ENCODE measurements around the gene CNTNAP2.

Gene CNTNAP2

DNA sequence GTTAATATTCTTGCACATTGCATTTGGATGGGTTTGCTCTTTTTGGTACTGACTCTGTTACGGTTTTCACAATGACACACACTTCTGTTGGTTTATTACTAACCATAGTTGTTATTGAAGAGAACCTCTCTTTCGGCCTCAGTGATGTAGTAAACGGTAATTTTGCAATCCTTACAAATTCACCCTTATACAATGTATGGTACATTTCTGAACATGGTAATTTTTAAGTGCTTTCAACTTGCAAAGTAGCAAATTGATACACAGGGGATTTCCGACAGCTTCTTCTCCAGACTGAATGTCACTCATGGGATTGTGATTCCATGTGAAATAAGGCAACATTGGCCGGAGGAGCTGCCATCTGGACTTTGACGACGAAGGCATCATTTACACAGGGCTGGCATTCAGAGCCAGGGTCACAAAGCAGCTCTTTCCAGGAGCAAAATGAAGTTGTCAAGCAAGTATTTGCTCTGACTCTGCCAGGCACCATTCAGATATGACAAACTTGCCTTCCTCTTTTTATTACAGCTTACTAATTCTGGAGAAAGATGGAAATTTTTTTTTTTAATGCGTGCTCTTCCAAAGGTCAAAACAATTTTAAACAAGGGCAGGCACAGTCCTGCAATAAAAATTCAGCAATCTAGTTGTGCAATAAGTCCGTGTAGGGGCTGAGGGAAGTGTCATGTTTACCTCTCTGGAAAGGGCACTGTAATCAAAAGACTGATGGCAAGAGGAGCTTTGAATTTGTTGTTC is 1762.5 kb downstream of the CNTNAP2 start:
- Histone ChIP-seq H3K27ac (ENCODE audit: insufficient read depth in 1 of 2, low read depth in 1 of 2, low read length in 2 of 2, poor library complexity in 1 of 2, severe bottlenecking in 2 of 2) (no peak overlapping the region), H3K4me3 (ENCODE audit: control insufficient read depth in 1 of 7, extremely low read depth in 1 of 7, insufficient read depth in 4 of 7, low read depth in 2 of 7, low read length in 6 of 7) (no peak overlapping the region), H3K4me1 (ENCODE audit: control extremely low read depth in 1 of 4, control insufficient read depth in 4 of 4, insufficient read depth in 4 of 4, low read length in 3 of 4) (no peaks in the 10 kb centered on the region), H3K9me3 (ENCODE audit: control extremely low read depth in 1 of 5, control insufficient read depth in 4 of 5, insufficient read depth in 2 of 5, low read depth in 1 of 5, low read length in 4 of 5) (no peaks in the 10 kb centered on the region), H3K36me3 (ENCODE audit: control insufficient read depth in 4 of 4, insufficient read depth in 4 of 4, low read length in 3 of 4) (no peaks in the 10 kb centered on the region), H3K27me3 (replicated peaks in 2 of 5; ENCODE audit: control insufficient read depth in 4 of 5, insufficient read depth in 5 of 5, low read length in 4 of 5) (no peaks in the 10 kb centered on the region)
- ChIA-PET POLR2A (no interaction called here), CTCF (no interaction called here)
- DNase-seq: no peak
- WGBS (ENCODE audit: insufficient coverage): 98% methylated on average over 5 of the region's 9 CpGs

DNA sequence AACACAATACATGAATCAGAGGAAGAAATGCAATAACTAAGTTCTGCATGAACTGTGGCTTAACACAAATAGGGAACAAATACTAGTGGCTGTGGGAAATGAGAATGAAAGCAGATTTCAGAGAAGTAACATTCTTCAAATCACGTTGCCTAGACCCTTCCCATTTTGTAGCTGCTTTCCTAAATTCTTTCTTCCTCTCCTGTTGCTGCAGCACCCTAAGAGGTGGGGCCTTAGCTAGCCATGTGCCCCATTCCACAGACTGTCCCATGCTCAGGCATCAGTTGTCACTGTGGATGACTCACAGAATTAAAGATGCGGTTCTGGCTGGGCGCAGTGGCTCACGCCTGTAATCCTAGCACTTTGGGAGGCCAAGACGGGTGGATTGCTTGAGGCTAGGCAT is 1769.3 kb downstream of the CNTNAP2 start:
- no CpG with 5 or more reads among the region's 5 CpGs for WGBS (ENCODE audit: insufficient coverage)
- DNase-seq: no peak

DNA sequence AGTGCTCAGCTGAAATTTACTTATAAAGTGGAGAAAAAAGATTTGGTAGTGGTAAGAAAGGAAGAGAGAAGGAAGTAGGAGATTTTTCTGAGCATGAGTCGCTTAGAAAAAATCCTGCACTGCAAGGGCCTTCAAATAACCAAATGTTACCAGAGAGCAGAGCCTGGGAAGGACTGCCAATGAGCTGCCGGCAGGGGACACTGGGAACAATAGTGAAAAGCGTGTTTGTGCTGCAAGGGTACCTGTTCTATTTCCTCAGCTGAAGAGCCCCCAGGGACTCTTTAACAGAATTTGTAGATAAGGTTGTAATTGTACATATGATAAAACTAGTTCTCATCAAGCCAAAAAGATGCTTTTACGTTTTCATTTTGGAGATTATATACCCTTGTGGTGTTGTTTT is 1777.7 kb downstream of the CNTNAP2 start:
- ChIA-PET POLR2A (no interaction called here), CTCF (interaction anchor here (1.6 kb wide), 1 partner anchor 16 kb away, joined by 3 read pairs; no protein-coding TSS in a partner anchor)
- H3K27me3 ChIP-seq (replicated peaks in 2 of 5; ENCODE audit: control insufficient read depth in 4 of 5, insufficient read depth in 5 of 5, low read length in 4 of 5): no peaks in the 10 kb centered on the region
- H3K9me3 ChIP-seq (ENCODE audit: control extremely low read depth in 1 of 5, control insufficient read depth in 4 of 5, insufficient read depth in 2 of 5, low read depth in 1 of 5, low read length in 4 of 5): no peaks in the 10 kb centered on the region
- DNase-seq: no peak
- H3K4me3 ChIP-seq (ENCODE audit: control insufficient read depth in 1 of 7, extremely low read depth in 1 of 7, insufficient read depth in 4 of 7, low read depth in 2 of 7, low read length in 6 of 7): no peak overlapping the region
- no peaks in the 10 kb centered on the region for H3K36me3 ChIP-seq (ENCODE audit: control insufficient read depth in 4 of 4, insufficient read depth in 4 of 4, low read length in 3 of 4)
- no peak overlapping the region for H3K27ac ChIP-seq (ENCODE audit: insufficient read depth in 1 of 2, low read depth in 1 of 2, low read length in 2 of 2, poor library complexity in 1 of 2, severe bottlenecking in 2 of 2)
- no peaks in the 10 kb centered on the region for H3K4me1 ChIP-seq (ENCODE audit: control extremely low read depth in 1 of 4, control insufficient read depth in 4 of 4, insufficient read depth in 4 of 4, low read length in 3 of 4)
- WGBS (ENCODE audit: insufficient coverage): 100% methylated on average over 3 of the region's 4 CpGs

More for the DNA sequence above, 1769.3 kb downstream of the CNTNAP2 start:
- ChIA-PET POLR2A (no interaction called here), CTCF (no interaction called here)
- no peaks in the 10 kb centered on the region for H3K9me3 ChIP-seq (ENCODE audit: control extremely low read depth in 1 of 5, control insufficient read depth in 4 of 5, insufficient read depth in 2 of 5, low read depth in 1 of 5, low read length in 4 of 5)
- H3K27me3 ChIP-seq (replicated peaks in 2 of 5; ENCODE audit: control insufficient read depth in 4 of 5, insufficient read depth in 5 of 5, low read length in 4 of 5): no peaks in the 10 kb centered on the region
- H3K4me3 ChIP-seq (ENCODE audit: control insufficient read depth in 1 of 7, extremely low read depth in 1 of 7, insufficient read depth in 4 of 7, low read depth in 2 of 7, low read length in 6 of 7): no peak overlapping the region
- H3K4me1 ChIP-seq (ENCODE audit: control extremely low read depth in 1 of 4, control insufficient read depth in 4 of 4, insufficient read depth in 4 of 4, low read length in 3 of 4): no peaks in the 10 kb centered on the region
- no peak overlapping the region for H3K27ac ChIP-seq (ENCODE audit: insufficient read depth in 1 of 2, low read depth in 1 of 2, low read length in 2 of 2, poor library complexity in 1 of 2, severe bottlenecking in 2 of 2)
- H3K36me3 ChIP-seq (ENCODE audit: control insufficient read depth in 4 of 4, insufficient read depth in 4 of 4, low read length in 3 of 4): no peaks in the 10 kb centered on the region

DNA sequence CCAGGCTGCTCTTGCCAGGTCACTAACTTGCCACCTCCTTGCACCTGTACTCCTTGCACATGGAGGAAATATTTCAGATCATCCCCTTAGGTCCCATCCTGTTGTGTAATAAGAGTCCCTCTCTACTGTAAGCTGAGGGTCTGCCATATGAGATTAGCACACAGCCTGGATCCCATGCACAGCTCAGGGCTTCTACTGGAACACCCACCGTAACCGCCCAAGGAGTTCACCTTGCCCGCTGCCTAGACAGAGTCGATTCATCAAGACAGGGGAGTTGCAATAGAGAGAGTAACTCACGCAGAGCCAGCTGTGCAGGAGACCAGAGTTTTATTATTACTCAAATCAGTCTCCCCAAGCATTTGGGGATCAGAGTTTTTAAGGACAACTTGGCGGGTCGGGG is 1779.5 kb downstream of the CNTNAP2 start:
- WGBS (ENCODE audit: insufficient coverage): 96% methylated on average over 5 of the region's 7 CpGs
- peaks cover 0 to 2% (median 0%) of the 10 kb centered on the region in 5 experiments for H3K9me3 ChIP-seq (ENCODE audit: control extremely low read depth in 1 of 5, control insufficient read depth in 4 of 5, insufficient read depth in 2 of 5, low read depth in 1 of 5, low read length in 4 of 5)
- H3K4me3 ChIP-seq (ENCODE audit: control insufficient read depth in 1 of 7, extremely low read depth in 1 of 7, insufficient read depth in 4 of 7, low read depth in 2 of 7, low read length in 6 of 7): no peak overlapping the region
- H3K27me3 ChIP-seq (replicated peaks in 2 of 5; ENCODE audit: control insufficient read depth in 4 of 5, insufficient read depth in 5 of 5, low read length in 4 of 5): no peaks in the 10 kb centered on the region
- ChIA-PET CTCF (no interaction called here), POLR2A (no interaction called here)
- no peak for DNase-seq
- H3K4me1 ChIP-seq (ENCODE audit: control extremely low read depth in 1 of 4, control insufficient read depth in 4 of 4, insufficient read depth in 4 of 4, low read length in 3 of 4): no peaks in the 10 kb centered on the region
- H3K27ac ChIP-seq (ENCODE audit: insufficient read depth in 1 of 2, low read depth in 1 of 2, low read length in 2 of 2, poor library complexity in 1 of 2, severe bottlenecking in 2 of 2): no peak overlapping the region
- H3K36me3 ChIP-seq (ENCODE audit: control insufficient read depth in 4 of 4, insufficient read depth in 4 of 4, low read length in 3 of 4): no peaks in the 10 kb centered on the region

- ChIA-PET POLR2A (no interaction called here), CTCF (no interaction called here)
- no peak for DNase-seq
- Histone ChIP-seq H3K4me3 (ENCODE audit: control insufficient read depth in 1 of 7, extremely low read depth in 1 of 7, insufficient read depth in 4 of 7, low read depth in 2 of 7, low read length in 6 of 7) (no peak overlapping the region), H3K9me3 (ENCODE audit: control extremely low read depth in 1 of 5, control insufficient read depth in 4 of 5, insufficient read depth in 2 of 5, low read depth in 1 of 5, low read length in 4 of 5) (peaks cover 0 to 2% (median 0%) of the 10 kb centered on the region in 5 experiments), H3K36me3 (ENCODE audit: control insufficient read depth in 4 of 4, insufficient read depth in 4 of 4, low read length in 3 of 4) (no peaks in the 10 kb centered on the region), H3K27ac (ENCODE audit: insufficient read depth in 1 of 2, low read depth in 1 of 2, low read length in 2 of 2, poor library complexity in 1 of 2, severe bottlenecking in 2 of 2) (no peak overlapping the region), H3K27me3 (replicated peaks in 2 of 5; ENCODE audit: control insufficient read depth in 4 of 5, insufficient read depth in 5 of 5, low read length in 4 of 5) (no peaks in the 10 kb centered on the region), H3K4me1 (ENCODE audit: control extremely low read depth in 1 of 4, control insufficient read depth in 4 of 4, insufficient read depth in 4 of 4, low read length in 3 of 4) (no peaks in the 10 kb centered on the region)
- WGBS (ENCODE audit: insufficient coverage): 99% methylated on average over 12 of the region's 13 CpGs
Measured at GRCh38 chr7:147903536-147904218, 1787.1 kb downstream of the CNTNAP2 start.

DNA sequence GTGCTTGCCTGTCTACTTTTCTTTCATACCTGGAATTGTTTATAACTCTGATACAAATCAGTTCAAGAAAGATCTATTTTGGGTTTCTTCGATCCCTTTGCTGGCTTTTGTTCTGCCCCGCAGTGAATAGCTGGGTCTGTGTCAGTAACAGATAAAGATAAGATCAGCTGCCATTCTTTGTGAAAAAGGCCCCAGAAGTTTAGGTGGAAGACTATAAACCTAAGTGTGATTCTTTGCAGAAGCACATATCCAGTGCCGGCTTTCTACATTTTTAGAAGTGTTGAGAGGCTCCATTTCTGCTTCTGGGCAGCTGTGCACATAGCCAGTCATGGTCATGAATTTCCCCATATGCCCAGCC is 1787.6 kb downstream of the CNTNAP2 start:
- Histone ChIP-seq H3K4me1 (ENCODE audit: control extremely low read depth in 1 of 4, control insufficient read depth in 4 of 4, insufficient read depth in 4 of 4, low read length in 3 of 4) (no peaks in the 10 kb centered on the region), H3K4me3 (ENCODE audit: control insufficient read depth in 1 of 7, extremely low read depth in 1 of 7, insufficient read depth in 4 of 7, low read depth in 2 of 7, low read length in 6 of 7) (no peak overlapping the region), H3K9me3 (ENCODE audit: control extremely low read depth in 1 of 5, control insufficient read depth in 4 of 5, insufficient read depth in 2 of 5, low read depth in 1 of 5, low read length in 4 of 5) (peaks cover 0 to 2% (median 0%) of the 10 kb centered on the region in 5 experiments), H3K36me3 (ENCODE audit: control insufficient read depth in 4 of 4, insufficient read depth in 4 of 4, low read length in 3 of 4) (no peaks in the 10 kb centered on the region), H3K27me3 (replicated peaks in 2 of 5; ENCODE audit: control insufficient read depth in 4 of 5, insufficient read depth in 5 of 5, low read length in 4 of 5) (no peaks in the 10 kb centered on the region), H3K27ac (ENCODE audit: insufficient read depth in 1 of 2, low read depth in 1 of 2, low read length in 2 of 2, poor library complexity in 1 of 2, severe bottlenecking in 2 of 2) (no peak overlapping the region)
- WGBS (ENCODE audit: insufficient coverage): 97% methylated on average over 3 of the region's 3 CpGs
- POLR2A ChIA-PET: no interaction called here
- no peak for DNase-seq
- CTCF ChIA-PET: no interaction called here

- ChIA-PET POLR2A (no interaction called here), CTCF (no interaction called here)
- no peaks in the 10 kb centered on the region for H3K27me3 ChIP-seq (replicated peaks in 2 of 5; ENCODE audit: control insufficient read depth in 4 of 5, insufficient read depth in 5 of 5, low read length in 4 of 5)
- no peaks in the 10 kb centered on the region for H3K9me3 ChIP-seq (ENCODE audit: control extremely low read depth in 1 of 5, control insufficient read depth in 4 of 5, insufficient read depth in 2 of 5, low read depth in 1 of 5, low read length in 4 of 5)
- no peak overlapping the region for H3K4me3 ChIP-seq (ENCODE audit: control insufficient read depth in 1 of 7, extremely low read depth in 1 of 7, insufficient read depth in 4 of 7, low read depth in 2 of 7, low read length in 6 of 7)
- H3K36me3 ChIP-seq (ENCODE audit: control insufficient read depth in 4 of 4, insufficient read depth in 4 of 4, low read length in 3 of 4): no peaks in the 10 kb centered on the region
- H3K27ac ChIP-seq (ENCODE audit: insufficient read depth in 1 of 2, low read depth in 1 of 2, low read length in 2 of 2, poor library complexity in 1 of 2, severe bottlenecking in 2 of 2): no peak overlapping the region
- peaks cover 0 to 17% (median 8%) of the 10 kb centered on the region in 4 experiments for H3K4me1 ChIP-seq (ENCODE audit: control extremely low read depth in 1 of 4, control insufficient read depth in 4 of 4, insufficient read depth in 4 of 4, low read length in 3 of 4)
- DNase-seq: no peak
- WGBS (ENCODE audit: insufficient coverage): 98% methylated on average over 5 of the region's 10 CpGs
Measured at GRCh38 chr7:147909431-147910148, 1793.0 kb downstream of the CNTNAP2 start.

All from common myeloid progenitor, CD34-positive (primary cell).